Kidney glomerular epithelial cell (primary cell): ENCODE data around the gene PFN1.
A peak's percentile ranks its signal among the peaks of the same experiment; 100 is the strongest.
"Not testable (repeated sequence)": the region's sequence is repeated elsewhere in the genome, so short reads cannot be mapped to it uniquely, and the experiment has no call there.

Source experiments
- DNase-seq: peaks from one replicate; lab custom pipeline; 2025; lab: John Stamatoyannopoulos, UW

Gene PFN1

DNA sequence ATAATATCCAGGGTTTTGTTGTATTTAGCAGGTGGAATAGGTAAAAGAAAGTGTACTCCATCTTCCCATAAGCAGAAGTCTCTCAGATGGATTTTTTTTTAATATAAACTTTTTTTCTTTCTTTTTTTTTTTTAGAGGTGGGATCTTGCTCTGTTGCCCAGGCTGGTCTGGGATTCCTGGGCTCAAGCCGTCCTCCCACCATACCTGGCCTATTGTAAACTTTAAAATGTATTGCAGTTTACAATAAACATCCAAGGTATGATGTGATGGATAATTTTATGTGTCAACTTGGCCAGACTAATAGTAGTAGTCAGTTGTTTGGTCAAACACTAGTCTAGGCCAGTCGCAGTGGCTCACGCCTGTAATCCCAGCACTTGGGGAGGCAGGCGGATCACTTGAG lies 27.0 kb downstream of the PFN1 start:
- no peak for DNase-seq

DNA sequence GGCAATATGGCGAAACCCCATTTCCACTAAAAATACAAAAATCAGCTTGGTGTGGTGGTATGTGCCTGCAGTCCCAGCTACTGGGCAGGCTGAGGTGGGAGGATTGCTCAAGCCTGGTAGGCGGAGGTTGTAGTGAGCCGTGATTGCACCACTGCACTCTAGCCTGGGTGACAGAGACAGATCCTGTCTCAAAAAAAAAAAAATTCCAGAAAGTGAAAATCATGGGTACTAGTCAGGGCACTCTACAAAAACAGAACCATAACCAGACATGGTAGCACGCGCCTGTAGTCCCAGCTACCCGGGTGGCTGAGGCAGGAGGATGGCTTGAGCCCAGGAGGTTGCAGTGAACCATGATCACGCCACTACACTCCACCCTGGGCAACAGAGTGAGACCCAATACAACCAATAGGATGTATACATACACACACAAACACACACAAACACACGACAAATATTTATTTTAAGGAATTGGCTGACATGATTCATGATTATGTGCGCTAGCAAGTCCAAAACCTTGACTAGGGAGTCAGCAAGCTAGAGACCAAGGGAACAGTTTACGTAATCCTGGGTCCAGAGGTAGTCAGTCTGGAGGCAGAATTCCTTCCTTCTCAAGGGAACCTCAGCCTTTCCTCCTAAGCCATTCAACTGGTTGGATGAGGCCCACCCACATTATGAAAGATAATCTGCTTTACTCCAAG lies 27.8 kb downstream of the PFN1 start:
- no peak for DNase-seq

- DNase-seq, result no peak
These were observed 28.8 kb downstream of the PFN1 start for GRCh38 chr17:4919511-4920047.

DNA sequence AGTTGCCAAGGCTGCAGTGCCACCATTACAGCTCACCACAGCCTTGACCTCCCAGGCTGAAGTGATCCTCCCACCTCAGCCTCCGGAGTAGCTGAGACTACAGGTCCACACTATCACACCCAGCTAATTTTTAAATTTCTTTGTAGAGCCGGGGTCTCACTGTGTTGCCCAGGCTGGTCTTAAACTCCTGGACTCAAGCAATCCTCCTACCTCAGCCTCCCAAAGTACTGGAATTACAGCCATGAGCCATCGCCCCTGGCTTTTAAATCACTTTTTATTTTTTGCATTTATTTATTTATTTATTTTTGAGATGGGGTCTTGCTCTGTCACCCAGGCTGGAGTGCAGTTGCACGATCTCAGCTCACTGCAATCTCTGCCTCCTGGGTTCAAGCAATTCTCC lies 33.8 kb downstream of the PFN1 start:
- not testable (repeated sequence) for DNase-seq

DNA sequence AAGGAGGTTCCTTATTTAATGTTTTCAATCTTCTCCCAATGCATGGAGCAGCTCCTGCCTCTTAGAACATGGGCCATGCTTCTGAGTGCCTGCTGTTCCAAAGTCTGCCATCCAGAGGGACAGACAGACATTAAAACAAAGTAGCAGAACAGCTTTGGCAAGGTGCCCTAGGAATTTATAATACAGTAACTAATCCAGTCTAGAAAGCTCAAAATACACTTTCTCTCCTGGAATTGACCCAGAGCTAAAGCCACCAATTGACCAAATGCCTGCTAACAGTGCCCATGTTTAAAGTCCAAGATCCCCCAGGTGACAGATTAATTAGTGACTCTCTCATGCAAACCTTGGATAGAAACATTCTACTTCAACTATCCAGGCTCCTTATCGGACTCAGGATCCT lies 34.3 kb downstream of the PFN1 start:
- DNase-seq, result peak; percentile 21

- DNase-seq, result peak; percentile 93
These were observed 39.4 kb downstream of the PFN1 start for GRCh38 chr17:4908711-4909496.

- no peak for DNase-seq
These were observed 40.0 kb downstream of the PFN1 start for GRCh38 chr17:4908301-4908700.

DNA sequence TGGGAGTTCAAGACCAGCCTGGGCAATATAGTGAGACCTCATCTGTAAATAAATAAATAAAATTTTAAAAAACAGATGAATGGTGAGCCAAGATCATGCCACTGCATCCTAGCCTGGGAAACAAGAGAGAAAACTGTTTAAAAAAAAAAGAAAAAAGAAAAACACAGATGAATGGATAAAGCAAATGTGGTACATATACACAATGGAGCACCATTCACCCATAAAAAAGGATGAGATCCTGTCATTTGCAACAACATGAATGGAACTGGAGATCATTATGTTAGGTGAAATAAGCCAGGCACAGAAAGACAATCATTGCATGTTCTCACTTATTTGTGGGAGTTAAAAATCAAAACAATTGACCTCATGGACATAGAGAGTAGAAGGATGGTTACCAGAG lies 41.7 kb downstream of the PFN1 start:
- not testable (repeated sequence) for DNase-seq

- DNase-seq, result peak; percentile 77
These were observed 45.1 kb downstream of the PFN1 start, which contains the start of gene CHRNE for GRCh38 chr17:4903051-4903818. Gene CHRNE (minus strand): TSS chr17:4903098. CDS start chr17:4903063, 35 bp downstream.

GRCh38 chr17:4902540-4902939 lies 45.8 kb downstream of the PFN1 start:
- DNase-seq, result no peak

DNA sequence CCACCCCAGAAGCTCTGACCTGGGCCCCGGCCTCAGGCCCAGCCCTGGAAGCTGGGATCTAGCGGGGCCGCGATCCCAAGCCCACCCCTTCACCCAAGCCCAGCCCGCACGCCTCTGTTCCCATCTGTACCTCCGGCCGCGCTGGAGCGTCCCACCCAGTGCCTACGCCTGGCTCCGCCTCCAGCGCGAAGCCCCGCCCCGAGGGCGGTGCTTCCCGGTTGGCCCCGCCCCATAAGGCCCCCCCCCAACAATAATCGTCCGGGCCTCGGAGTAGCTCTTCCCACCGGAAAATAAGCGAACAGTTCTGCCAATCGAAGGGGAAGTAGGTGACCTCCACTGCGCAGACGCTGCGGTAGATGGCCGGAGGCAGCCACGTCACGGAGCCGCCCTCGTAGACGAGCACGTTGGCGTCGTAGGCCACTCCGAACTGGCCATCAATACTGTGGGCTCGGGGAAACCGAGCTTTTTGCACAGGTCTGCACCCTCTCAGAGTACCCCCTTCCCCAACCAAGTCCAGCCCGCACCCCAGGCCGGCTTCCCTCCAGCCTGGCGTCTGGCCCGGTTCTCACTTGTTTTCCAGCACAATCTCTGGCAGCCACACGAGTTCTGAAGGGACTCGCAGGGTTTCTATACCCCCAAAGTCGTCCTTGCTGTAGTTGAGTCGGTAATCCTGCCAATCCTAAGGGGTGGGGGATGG lies 46.5 kb downstream of the PFN1 start:
- no peak for DNase-seq

- no peak for DNase-seq
These were observed 47.2 kb downstream of the PFN1 start for GRCh38 chr17:4901108-4901647.

DNA sequence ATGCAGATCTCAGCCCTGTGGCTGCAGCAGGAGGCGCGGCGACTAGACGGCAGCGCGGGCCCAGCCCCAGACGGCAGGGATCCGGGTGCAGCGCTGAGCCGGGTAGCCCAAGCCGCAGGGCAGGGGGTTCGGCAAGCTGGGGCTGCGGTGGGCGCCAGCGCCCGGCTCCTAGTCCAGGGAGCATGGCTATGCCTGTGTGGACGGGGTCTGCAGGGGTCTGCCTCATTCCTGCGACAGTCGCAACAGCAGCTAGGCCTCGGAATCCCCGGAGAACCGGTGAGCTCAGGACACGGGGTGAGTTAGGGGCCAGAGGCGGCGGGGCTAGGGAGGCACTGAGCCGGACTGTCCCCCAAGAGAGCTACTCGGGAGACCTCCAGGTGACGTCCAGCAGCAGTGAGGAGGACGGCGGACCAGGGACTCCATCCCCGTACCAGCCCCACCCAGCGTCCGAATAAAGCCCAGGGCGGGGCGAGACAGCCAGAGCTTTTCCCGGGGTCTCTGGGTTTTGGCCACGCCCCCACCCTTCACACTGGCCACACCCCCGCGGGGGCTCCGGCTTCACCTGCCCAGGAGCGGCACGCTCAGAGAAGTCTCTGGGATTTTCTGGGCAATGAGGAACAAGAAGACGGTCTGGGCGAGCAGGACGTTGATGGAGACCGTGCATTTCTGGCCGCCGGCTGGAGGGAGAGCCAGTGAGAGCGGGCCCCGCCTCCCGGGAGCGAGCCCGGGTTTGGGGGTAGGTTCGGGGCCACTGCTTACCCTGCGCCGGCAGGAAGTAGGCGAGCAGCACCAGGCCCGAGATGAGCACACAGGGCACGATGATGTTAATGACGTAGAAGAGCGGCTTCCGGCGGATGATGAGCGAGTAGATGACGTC lies 47.9 kb downstream of the PFN1 start:
- no peak for DNase-seq

DNA sequence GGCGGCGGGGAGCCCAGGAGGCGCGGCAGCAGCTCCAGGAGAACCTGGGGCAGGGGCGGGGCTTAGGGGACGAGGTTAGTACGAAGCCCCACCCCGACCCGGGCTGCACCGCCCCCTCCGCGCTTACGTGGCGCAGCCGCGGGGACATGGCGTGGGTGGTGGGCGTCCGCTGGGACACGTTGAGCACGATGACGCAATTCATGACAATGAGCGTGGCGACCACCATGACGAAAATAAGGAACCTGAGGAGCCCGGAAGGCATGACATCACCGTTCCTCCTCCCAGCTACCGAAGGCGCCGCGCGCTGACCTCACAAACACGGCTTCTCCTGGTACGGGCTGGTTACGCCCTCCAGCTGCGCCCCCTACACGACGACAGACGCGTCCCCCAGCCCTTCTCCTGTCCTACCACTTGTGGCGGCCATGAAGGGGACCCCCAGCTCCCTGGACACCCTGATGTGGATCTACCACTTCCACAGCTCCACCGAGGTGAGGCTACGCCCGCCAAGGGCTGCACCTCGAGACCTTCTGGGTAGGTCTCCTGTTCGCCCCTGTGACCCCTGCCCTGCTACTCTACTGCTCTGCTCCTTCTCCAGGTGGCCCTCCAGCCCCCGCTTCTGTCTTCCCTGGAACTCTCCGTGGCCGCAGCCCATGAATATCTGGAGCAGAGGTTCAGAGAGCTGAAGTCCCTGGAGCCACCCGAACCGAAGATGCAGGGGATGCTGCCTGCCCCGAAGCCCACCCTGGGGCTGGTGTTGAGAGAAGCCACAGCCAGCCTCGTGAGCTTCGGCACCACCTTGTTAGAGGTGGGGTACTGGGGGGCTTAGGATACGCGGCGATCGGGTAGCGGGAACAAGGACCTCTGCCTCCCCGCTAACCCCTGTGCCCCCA lies 48.7 kb downstream of the PFN1 start, which contains the start of gene C17orf107:
TSS of gene C17orf107 (plus strand) at position 196 of the 890 bp plus-strand sequence. CDS start at position 423, 227 bp downstream.
- no peak for DNase-seq

- DNase-seq, result no peak
These were observed 49.4 kb downstream of the PFN1 start for GRCh38 chr17:4898927-4899326.

GRCh38 chr17:4898351-4898750 lies 50.0 kb downstream of the PFN1 start:
- no peak for DNase-seq

- no peak for DNase-seq
These were observed 50.5 kb downstream of the PFN1 start for GRCh38 chr17:4897785-4898184.

- DNase-seq, result no peak
These were observed 51.1 kb downstream of the PFN1 start for GRCh38 chr17:4897198-4897687.
